Measurements from ENCODE around the gene ATP5MC2.

Gene ATP5MC2

DNA sequence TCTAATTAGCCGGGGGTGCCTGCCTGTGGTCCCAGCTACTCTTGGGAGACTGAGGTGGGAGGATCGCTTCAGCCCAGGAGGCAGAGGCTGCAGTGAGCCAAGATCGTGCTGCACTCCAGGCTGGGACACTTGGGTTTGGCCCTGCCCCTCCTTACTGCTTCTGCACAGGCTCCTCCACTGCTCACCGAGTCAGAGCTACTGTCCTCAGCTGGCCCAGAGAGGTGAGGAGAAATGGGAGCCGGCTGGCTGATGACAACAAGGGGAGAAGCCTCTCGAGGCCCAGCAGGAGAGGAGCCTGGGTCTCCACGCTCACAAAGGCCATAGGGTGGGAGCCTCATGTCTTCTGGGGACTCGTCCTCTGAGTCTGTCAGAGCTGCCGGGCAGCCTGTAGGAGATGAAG lies 37.6 kb upstream of the ATP5MC2 start:
- H3K4me3 ChIP-seq (ENCODE audit: control insufficient read depth, low read depth, low read length), result no peak overlapping the region
- no peak for DNase-seq (ENCODE audit: low read depth)
- TF ChIP-seq, protein P1, sequence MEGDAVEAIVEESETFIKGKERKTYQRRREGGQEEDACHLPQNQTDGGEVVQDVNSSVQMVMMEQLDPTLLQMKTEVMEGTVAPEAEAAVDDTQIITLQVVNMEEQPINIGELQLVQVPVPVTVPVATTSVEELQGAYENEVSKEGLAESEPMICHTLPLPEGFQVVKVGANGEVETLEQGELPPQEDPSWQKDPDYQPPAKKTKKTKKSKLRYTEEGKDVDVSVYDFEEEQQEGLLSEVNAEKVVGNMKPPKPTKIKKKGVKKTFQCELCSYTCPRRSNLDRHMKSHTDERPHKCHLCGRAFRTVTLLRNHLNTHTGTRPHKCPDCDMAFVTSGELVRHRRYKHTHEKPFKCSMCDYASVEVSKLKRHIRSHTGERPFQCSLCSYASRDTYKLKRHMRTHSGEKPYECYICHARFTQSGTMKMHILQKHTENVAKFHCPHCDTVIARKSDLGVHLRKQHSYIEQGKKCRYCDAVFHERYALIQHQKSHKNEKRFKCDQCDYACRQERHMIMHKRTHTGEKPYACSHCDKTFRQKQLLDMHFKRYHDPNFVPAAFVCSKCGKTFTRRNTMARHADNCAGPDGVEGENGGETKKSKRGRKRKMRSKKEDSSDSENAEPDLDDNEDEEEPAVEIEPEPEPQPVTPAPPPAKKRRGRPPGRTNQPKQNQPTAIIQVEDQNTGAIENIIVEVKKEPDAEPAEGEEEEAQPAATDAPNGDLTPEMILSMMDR (conservative IDR thresholded peaks at IDR 0.05; ENCODE audit: control insufficient read depth, insufficient read depth, low read depth, low read length), result no peak

DNA sequence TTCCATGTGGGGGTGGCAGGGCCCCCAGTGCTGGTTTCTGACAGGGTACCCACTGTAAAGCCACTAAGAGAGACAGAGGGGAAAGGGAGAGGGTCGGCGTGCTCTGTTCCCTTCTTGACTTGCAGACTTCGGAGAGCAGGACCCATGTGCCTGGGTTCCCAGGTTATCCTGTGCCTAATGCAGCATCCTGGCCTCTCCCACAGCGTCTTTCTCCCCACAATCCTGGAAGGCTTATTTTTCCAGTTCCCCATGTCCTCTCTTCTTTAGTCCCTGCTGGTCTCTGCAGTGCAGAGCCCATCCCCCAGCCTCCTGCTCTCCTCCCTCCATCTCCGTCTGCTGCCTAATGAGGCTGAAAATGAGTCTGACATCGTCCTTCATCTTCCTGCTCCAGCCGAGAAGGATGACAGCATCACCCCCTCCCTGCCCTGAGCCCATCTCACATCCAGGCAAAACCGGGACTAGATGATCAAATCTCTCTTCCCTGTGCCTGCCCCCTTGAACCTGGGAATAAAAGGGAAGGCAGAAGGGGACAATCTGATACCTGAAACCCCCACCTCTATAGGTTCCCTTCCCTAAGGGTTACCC lies 36.3 kb upstream of the ATP5MC2 start:
- H3K4me3 ChIP-seq (ENCODE audit: control insufficient read depth, low read depth, low read length), result no peak overlapping the region
- no peak for DNase-seq (ENCODE audit: low read depth)
- TF ChIP-seq, protein P1 (conservative IDR thresholded peaks at IDR 0.05; ENCODE audit: control insufficient read depth, insufficient read depth, low read depth, low read length), result no peak

DNA sequence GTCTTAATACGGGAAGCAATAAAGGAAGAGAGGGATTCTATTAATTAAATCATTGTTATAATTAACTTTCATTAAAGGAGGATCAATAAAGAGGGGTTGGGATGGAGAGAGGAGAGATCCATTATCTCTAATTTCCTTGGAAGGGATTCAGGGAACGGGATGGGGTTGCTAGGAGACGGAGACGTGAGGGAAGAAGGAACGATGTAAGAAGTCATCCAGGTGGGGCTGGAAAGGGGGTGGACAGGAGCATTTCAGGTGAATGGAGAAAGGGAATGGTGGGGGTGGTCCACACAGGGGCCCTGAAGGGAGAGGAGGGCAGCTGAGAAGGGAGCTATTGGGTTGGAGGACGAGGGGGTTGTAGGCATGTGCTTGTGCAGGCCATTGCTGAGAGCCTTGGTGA lies 34.2 kb upstream of the ATP5MC2 start:
- TF ChIP-seq, protein P1 (conservative IDR thresholded peaks at IDR 0.05; ENCODE audit: control insufficient read depth, insufficient read depth, low read depth, low read length), result no peak
- no peak for DNase-seq (ENCODE audit: low read depth)
- no peak overlapping the region for H3K4me3 ChIP-seq (ENCODE audit: control insufficient read depth, low read depth, low read length)

DNA sequence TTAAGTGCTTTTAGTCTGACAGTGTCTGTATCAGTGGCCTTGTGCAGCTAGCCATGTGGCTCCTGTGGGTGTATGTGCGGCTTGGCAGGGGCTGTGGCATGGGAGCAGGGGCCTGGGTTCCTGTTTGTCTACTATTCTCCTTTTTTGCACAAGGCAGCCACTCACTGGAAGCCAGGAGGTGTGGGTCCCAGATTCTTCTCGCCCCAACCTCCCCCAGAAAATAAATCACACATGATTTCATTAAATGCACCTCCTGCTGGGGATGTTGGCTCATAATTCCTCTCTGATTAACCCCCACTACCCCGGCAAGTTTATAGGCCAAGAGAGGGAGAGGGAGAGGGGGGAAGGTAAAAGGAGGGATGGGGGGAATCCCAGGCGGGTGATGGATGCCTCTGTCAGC lies 33.8 kb upstream of the ATP5MC2 start:
- H3K4me3 ChIP-seq (ENCODE audit: control insufficient read depth, low read depth, low read length), result no peak overlapping the region
- TF ChIP-seq, protein P1 (conservative IDR thresholded peaks at IDR 0.05; ENCODE audit: control insufficient read depth, insufficient read depth, low read depth, low read length), result no peak
- no peak for DNase-seq (ENCODE audit: low read depth)

DNA sequence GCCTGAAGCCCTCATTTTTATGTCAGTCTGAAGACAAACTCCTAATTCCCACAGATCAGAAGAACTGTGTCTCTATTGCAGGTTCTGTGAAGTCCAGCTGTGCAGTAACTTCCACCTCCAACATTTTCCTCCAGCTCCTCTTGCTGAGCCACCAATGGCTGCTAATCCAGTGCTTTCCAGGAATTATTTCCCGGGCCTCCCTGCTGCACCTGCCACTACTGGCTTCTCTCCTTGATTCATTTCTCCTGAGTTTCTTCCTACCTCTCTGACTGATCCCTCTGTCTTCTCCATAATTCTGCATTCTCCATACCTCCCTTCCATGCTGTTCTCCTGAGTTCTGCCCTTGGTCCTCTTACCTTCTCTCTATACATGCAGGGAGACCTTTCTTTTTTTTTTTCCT lies 30.2 kb upstream of the ATP5MC2 start:
- TF ChIP-seq, protein P1 (conservative IDR thresholded peaks at IDR 0.05; ENCODE audit: control insufficient read depth, insufficient read depth, low read depth, low read length), result no peak
- H3K4me3 ChIP-seq (ENCODE audit: control insufficient read depth, low read depth, low read length), result no peak overlapping the region
- no peak for DNase-seq (ENCODE audit: low read depth)

DNA sequence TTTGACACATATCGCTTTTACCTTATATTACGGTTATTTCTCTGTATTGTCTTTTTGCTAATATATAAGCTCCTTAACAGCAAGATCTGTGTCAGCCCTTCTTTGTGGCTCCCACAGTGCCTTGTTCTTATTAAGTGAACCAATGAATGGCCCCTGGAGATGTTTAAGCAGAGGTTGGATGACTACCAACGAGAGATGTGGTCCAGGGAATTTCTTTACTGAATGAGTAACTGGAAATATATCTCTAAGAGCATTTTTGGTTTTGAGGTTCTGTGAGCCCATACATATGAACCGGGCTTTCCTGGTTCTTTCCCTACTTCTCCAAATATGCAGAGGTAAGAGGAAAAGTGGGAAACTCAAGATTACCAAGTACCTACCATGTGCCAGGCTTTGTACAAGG lies 27.9 kb upstream of the ATP5MC2 start:
- H3K4me3 ChIP-seq (ENCODE audit: control insufficient read depth, low read depth, low read length), result no peak overlapping the region
- TF ChIP-seq, protein P1 (conservative IDR thresholded peaks at IDR 0.05; ENCODE audit: control insufficient read depth, insufficient read depth, low read depth, low read length), result no peak
- peak; percentile 64 for DNase-seq (ENCODE audit: low read depth)

Measured in fibroblast of mammary gland (primary cell).